Measurements from ENCODE around the gene ZC3H10.

DNA sequence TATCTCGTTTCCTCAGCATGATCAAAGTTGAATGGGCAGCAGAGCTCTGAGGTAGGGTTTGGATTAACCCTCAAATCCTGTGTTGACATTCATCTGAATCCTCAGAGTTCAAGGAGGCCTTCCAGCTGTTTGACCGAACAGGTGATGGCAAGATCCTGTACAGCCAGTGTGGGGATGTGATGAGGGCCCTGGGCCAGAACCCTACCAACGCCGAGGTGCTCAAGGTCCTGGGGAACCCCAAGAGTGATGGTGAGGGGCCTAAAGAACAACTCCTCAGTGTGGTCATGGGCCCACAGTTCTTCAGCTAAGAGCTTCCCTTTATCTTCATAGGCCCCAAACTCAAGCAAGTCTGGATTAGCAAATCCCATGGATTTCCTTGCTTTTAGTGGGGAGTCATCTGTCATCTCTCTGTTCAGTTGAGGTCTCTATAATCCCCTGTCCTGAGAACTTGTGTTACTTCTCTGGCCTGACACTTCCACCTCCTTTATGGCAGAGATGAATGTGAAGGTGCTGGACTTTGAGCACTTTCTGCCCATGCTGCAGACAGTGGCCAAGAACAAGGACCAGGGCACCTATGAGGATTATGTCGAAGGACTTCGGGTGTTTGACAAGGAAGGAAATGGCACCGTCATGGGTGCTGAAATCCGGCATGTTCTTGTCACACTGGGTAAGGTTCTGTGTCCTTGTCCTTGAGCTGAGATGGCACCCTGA, 41.6 kb downstream of the ZC3H10 start:
- TF ChIP-seq GATA2 (IDR thresholded peaks at IDR 0.05; ENCODE audit: low read depth, low read length), result no peak
- no peak for TF ChIP-seq GATA3 (IDR thresholded peaks at IDR 0.05; ENCODE audit: low read depth, low read length)
